ENCODE measurements around the gene GPR3.
A peak's percentile ranks its signal among the peaks of the same experiment; 100 is the strongest.
"Not testable (repeated sequence)": the region's sequence is repeated elsewhere in the genome, so short reads cannot be mapped to it uniquely, and the experiment has no call there.

Gene GPR3

DNA sequence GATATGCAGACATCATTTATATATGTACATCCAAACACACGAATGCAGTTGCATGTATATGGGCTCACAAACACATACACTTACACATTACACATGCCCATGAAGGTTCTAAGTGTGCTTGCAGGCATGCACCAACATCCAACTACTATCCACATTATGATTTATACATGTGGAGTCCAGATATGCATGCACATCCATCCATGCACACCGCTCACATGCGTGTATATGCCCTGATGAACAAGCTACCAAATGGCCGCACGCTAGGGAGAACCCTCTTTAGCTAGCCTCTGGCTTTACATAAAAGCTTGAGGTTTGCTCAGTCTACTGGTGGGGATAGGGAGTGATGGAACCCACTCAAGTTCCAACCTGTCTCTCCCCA is 8.5 kb downstream of the GPR3 start:
- DNase-seq: no peak

DNA sequence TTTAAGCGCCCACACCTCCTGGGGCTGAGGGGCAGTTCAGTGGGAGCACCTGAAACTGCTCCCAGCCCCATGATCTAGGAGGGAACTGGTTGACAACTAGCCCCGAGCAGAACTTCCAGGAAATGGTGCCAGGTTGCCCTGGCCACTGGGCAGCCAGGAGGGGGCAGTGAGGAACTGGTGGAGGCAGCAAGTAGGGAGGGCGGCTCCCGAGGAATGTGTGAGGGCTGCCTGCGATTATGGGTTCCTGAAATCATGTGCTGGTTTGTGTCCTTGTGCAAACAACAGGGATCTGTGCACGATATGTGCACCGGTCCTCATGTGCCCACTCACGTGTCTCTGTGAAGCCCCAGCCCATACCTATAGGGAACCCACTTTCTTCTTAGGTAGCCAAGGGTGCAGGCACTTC is 9.9 kb downstream of the GPR3 start:
- peak; percentile 56 for DNase-seq

DNA sequence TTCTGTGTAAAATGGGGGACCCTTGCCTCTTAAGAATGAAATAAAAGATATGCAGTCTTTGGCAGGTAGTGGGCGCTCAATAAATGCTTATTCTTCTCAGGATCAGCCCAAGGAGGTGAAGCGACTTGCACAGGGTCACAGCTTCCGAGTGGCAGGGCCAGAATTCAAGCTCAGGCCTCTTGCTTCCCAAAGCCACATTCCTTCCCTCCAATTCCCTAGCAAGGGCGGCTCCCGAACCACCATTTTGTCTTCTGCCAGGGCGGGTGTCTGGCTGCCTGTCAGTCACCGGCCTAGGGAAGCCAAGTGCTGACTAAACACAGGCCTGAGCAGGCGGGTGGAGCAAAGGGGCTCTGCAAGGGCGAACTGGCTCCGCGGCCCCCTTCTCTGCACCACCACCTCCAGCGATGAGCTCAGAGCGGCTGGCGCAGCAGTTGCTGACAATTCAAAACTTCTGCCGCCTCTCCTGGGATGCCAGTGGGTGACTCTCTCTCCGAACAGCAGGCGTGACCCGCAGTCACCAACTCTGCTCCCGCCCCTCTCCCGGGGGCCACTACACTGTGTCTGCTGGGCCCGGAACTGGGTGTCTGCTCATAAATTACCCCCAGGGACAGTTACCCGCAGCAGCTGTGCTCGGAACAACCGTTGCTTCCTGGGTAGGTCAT is 10.8 kb downstream of the GPR3 start:
- DNase-seq: peak; percentile 44

DNA sequence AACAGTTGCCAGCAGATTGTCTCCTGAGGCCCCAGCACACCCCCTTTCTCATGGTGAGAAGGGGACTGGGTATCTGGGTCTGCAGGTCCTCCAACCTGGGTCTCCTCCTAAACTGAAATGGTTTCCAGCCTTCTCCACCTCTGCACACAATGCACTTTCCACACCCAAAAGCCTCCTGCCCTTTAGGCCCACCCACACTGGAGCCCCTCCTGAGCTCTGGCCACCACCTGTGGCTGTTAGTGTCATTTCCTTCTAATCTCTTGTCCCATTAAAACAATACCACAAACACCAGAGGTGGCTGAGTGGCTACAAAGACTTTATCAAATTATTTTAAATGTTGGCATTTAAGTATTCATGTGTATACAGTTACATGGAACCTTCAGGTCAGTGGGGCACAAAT is 11.5 kb downstream of the GPR3 start:
- no peak for DNase-seq

DNA sequence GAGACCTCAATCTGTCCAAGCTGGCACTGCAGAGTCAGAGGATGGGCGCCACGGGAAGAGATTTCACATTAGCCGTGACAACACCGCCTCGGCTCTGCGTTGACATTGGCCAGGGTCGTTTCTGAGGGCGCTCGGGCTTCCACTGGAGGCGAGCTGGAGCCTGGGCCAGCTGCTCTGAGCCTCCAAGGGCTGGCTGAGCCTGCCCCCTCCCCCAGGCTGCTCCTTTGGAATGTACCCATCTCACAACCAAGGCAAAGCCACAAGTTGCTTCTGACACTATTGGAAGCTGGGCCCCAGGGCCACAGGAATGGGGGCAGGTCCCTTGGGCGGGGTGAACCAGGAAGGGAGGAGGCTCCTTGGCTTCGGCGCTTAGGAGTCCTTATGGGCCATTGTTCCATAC is 12.7 kb downstream of the GPR3 start:
- no peak for DNase-seq

DNA sequence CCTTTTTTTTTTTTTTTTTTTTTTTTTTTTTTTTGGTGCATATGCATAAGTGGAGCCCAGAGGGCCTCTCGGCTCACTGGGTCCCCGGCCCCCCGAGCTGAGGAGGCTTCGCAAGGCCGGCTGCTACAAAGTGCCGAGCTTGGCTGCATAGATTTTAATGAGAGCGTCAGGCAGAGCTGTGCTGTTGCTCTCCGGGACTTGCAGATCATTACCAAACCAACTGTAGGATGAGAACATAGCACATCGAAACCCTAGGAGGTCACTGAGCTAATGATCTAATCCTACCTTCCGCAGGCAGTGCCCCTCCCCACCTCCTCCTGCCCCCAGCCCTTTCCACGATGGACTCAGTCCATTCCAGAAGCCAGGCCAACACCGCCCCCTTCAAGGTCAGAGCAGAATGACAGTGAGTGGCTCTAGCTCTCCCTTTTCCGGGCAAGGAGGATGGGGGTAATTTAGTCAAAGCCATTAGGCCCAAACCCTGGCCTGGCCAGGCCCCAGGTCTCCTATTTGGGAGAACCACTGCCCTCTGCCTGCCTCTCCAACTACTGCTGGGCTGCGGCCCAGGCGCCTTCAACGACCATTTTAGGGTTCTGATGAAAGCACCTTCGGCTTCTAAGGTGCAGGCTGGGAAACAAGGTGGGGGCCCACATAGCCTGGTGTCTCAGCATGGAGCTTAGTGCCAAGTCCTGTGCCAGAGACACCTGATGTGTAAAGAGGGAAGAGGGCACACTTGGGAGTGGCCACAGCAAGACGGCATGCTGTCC is 13.4 kb downstream of the GPR3 start:
- DNase-seq: not testable (repeated sequence)

DNA sequence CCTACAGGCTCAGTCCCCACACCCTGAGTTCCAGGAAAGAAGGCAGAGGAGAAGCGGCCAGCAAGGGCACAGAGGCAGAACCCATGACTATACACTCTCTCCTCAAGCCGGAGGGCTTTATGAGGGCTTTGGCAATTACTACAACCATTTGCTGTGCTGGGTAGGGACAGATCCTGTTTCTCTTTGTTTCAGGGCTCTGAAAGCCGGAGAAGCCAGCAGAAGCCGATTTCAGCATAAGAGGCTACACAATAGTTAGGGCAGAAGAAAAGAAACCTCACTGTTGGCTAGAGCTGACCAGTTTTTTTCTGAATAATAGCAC is 13.9 kb downstream of the GPR3 start:
- DNase-seq: no peak

DNA sequence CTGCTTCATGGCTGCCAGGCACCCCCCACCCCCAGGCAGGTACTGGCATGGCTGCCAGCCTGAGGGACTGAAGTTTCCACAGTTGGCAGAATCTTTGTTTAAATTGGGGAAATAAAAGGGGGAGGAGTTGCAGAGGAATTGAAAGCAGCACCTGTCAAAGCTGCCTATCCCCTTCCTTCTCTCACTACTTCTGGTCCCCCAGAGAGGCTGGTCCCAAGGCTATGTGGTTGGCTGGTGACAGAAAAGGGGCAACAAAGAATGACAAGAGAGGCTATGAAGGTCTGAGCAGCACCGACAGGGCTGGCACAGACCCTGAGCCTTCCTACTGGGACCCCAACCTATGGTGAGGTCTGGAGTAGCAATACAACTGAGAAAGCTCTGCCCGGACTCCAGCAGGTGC is 14.4 kb downstream of the GPR3 start:
- not testable (repeated sequence) for DNase-seq

DNA sequence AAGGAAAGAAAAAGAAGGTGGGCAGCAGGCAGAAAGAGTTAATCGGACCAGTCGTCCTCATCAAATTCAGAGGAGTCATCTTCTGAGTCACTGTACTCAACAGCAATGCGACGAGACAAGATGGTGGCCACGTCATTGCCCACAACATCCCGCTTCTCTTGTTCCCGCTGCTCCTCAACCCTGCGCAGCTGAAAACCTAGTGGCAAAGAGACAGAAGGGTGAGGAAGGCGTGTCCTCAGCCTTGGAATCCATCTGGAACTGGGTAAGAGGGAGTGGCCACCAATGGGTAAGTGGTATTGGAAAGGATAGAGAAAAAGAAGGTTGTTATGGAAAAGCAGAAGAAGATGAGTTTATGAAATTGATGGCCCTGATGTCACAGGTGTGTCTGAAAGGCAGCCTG is 15.7 kb downstream of the GPR3 start:
- DNase-seq: no peak

DNA sequence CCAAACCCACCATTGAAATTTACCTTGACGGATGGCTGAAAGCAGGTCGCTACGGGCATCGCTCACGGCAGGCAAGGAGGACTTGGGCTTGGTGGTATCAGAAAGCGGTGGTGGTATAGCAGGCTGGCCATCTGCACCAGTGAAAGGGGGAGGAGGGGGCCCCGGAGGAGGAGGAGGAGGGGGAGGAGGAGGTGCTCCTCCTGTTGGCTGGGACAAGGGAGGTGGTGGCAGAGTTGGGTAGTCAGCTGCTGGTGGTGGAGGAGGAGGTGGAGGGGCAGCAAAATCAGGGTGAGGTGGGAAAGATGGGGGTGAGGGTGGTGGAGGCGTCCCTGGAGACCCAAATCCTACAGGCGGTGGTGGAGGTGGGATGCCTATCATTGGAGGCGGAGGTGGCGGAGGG is 17.2 kb downstream of the GPR3 start:
- no peak for DNase-seq

DNA sequence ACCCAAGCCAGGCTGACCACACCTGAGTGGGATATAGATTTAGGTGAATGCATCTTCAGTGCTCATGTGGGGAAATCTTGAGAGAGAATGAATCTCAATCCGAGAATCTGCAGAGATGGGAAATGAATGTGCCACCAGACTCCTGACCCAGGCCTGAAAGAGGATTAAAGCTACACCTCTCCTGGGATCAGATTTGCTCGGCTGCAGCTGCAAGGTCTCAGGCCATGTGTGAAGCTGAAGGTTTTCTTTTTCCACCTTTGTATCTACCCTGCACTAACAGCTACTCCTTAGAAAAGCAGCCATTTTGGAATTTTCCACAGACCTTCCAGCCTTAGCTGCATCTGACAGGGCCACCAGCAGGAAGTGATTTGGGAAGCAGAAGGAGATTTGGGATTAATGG is 18.3 kb downstream of the GPR3 start:
- DNase-seq: no peak

DNA sequence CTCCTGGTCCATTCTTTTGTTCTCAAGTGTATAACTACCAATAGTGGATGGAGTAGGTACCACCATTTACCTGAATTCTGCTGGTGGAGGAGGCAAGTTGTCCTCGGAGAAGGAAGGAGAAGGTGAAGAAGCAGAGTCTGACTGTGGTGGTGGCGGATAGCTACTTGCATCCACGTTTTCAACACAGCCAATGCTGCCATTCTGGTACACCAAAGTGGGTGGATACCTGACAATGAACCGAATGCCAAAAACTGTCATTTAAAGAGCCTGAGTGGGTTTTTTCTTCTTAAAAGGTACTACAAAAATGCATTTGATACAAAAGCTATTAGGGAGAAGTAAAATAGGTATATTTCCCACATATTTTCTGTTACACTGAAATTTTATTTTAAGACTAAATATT is 20.1 kb downstream of the GPR3 start:
- no peak for DNase-seq

DNA sequence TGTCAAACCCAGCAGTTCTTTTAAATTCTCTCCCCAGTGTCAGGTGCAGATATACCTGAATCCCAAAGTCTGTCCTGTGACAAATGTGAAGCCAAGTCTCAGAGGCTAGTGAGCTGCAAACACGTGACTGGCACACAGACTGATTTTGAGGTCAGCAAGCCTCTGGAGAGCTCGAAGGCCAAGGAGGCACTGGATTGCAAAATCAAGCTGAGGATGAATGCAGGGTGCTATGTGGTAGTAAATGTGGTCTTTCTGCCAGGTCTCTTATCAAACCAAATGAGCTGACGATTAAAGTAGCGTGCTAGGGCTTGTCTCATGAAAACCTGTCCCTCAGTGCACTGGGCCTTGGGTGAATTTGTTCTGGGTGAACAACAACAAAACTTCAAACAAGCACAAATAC is 20.6 kb downstream of the GPR3 start:
- DNase-seq: no peak

DNA sequence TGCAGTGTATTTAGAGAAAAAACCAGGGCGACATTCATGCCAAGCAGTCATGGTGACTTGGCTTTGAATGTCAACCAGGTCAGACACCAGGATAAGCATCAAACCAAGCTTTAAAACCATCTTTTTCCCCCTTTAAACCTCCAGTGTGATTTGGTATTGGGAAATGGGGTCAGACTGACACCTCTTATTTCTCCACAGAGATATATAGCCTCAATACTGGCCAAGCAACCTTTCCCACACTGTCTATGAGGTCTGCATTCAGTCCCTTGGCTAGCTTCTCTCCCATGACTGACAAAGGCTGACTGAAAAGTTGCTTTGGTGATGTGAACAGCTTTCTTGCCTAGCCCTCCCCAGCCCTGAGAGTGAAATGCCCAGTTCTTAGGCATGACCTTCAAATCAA is 21.7 kb downstream of the GPR3 start:
- DNase-seq: no peak

DNA sequence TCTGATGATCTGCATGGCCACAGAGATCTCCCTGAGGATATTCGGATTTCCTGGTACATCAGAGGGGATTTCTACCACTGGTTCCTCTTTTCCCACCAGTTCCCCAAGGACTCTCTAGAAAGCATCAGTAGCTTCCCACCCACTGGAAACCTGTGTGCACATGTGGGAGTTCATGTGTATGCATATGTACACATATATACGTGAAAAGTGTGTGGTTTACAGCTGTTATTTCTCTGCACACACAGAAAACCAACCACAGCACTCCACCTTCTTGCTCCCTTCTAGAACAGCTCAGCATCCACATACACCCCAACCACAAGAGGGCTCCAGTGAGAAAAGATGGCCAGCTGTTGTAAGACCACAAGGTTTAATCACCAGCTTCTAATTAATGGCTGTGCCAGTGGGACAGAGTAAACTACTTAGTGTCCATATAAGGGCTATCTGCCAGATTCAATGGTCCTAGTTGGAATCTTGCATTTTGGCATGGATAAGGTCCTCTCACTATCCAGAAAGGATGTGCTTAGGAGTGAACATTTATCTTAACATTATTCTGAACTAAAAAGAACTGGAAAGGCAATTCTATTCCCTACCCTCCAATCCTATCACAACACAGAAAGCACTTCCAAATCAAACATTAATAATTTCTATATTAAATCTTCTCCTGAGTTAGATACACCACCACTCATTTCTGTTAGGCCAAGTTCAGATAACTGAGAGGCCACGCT is 24.1 kb downstream of the GPR3 start:
- peak; percentile 65 for DNase-seq

DNA sequence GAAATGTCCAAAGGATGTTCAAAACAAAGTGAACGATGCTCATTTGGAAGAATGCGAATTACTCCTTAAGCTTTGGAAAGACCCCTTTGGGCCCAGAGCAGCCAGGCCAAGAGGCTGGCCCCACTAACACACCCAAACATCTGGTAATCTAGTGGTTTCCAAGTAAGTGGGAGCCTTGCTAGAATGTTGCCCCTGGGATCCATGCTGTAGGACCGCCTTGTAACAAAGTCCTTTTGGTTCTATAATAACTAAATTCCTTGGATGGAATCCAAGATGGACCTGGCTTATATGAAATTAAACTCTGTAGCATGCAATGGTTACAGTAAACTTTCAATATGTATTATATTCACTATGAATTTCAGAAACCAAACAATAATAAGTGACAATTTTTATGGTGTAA is 25.3 kb downstream of the GPR3 start:
- DNase-seq: no peak

DNA sequence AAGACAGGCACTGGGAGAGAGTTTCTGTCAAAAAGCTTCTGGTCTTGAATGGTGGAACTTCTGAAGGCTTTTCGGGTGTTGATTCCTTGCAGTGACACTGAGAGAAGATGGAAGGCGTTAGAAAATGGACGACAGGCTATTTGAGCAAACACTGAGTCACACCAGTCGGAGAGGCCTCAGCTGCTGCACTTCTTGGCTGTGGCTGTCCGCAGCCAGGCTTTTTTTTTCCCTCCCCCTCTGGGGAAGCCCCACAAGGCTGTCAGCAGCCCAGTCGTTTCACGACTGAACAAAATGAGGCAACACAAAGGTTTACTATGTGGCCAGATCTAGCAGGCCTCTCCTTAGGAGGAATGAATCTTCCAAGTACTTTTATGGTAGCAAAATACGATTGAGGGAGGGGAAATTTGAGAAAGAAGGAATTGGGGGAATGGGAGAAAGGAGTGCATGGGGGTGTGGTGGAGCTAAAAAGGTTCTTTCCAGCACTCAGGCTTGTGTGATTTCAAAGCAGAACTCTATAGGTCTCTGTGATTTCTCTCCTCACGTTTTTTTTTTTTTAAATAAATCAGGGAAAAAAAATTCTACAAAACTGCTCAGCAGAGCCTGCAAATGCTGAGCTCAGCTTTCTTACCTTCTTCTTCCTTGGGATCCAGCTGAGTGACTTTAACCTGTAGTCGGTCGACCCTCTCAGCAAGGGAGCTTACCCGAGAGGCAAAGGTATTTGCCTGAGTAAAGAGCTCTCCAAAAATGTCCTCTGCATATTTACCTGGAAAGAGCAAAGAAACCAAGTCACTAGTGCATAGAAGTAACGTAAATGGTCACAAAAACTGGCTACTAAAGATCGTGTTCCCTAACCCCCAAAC is 26.1 kb downstream of the GPR3 start:
- peak; percentile 53 for DNase-seq

DNA sequence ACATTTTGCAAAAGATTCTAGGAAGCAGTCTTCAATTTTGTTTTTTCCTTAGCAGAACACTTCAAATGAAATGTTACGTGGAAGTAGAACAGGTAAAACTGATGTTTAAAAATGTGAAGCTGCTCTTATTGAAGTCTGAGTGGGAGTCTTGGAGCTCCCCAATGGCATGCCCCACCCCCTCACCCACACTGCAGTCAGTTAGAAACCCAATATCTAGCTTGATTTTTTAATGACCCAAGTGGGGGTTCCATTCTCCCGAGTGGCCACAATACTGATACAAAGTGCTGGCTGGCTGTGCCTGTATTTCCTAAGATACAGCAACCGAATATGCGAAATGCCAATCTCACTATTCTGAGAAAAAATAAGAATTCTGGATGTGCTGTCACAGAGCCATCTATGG is 31.3 kb downstream of the GPR3 start:
- no peak for DNase-seq

DNA sequence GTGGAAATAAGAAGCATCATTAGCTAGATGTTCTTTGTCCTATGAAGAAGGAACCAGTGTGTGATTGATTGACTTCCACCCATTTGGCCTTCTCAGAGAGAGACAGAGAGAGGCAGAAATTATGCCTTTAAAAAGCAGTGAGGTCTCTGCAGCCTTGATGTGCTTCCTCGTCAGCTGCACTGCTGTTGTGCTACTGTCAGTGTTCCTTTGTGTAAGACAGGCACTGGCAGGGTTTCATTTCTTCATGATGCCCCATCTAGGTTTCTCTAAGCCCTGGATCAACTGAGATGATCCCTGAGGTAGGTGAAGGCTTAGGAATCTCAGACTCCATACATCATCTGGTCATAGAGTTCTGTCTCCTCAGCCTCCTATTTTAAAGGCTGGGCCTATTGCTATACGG is 34.9 kb downstream of the GPR3 start:
- no peak for DNase-seq

DNA sequence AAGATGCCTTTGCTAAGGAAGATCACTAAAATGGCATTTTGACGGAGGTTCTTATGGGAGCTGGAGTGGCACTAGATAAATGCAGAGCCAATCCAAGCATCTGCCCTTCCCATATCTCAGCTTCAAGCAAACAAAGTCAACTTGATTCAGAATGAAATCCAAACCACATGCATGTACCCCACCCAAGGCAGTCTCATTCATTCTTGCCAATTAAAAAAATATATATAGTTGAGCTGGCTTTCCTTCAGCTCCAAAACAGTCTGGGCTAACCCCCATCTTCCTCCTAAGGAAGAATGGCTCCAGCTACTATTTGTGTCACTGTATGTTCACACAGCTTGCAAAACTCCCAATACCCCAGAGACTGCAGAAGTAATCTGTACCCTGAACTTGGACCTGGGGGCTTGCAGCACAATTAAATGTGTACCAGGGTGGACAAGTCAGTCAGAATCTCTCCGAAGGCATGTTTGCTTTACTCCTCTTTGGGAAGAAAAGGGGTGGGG is 35.4 kb downstream of the GPR3 start:
- DNase-seq: no peak

DNA sequence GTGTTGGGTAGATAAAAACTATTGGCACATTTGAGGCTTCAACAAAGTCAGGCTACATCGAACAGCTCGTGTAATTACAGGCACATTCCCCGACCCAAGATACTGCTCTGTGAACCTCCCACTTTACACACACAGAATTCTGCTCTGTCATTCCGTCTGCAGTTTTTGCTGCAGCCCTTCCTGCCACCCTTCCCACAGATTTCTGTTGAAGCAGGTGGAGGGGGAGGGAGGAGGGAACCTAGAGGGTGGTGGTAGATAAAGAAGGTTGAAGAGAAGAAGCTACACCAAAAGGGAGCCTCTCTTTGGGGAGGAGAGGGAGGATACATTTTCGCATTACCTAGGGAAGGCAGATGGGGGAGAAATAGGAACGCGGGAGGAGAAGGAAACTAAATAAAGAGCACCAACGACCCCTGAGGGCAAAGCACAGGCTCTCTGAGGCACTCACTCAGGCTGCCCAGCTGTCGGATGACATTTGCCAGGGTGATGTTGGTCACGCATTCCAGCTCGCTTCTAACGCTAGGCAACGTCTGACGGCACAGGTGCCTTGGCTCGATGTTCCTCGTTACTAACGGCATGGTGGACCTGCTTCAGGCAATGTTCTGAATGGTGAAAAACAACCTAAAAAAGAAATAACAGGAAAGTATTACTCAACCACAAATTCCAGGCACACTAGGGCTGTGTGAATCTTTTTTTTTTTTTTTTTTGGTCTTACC is 36.0 kb downstream of the GPR3 start:
- DNase-seq: peak; percentile 40

DNA sequence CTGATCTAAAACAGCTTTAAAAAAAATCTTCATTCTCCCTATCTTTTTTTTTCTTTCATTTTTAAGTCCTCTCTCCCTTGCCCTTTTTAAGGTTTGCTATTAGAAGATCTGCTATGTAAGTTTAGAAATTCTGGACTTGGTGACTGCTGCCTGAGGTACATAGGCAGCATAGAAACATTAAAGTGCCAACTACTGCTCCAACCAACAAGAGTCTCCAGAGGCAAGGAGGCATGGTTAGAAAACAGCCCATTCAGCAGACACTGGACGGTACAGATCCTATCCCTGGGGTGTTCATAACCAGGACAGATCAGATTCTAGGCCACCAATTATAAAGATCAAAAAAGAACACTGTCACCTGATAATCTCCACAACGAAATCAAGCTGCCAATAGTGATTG is 36.6 kb downstream of the GPR3 start:
- DNase-seq: no peak

Data from CD4-positive, alpha-beta T cell treated with Interleukin-17A for 4 hours (primary cell).